NK-92 treated with Interleukin-12 subunit alpha and Interleukin-12 subunit beta, amount 100 ng/mL, for 24 hours (cell line): ENCODE measurements around the gene DGAT2.

Experiments used
- DNase-seq: peaks from one replicate; lab custom pipeline; 2025; lab: John Stamatoyannopoulos, UW

DGAT2 gene

DNA sequence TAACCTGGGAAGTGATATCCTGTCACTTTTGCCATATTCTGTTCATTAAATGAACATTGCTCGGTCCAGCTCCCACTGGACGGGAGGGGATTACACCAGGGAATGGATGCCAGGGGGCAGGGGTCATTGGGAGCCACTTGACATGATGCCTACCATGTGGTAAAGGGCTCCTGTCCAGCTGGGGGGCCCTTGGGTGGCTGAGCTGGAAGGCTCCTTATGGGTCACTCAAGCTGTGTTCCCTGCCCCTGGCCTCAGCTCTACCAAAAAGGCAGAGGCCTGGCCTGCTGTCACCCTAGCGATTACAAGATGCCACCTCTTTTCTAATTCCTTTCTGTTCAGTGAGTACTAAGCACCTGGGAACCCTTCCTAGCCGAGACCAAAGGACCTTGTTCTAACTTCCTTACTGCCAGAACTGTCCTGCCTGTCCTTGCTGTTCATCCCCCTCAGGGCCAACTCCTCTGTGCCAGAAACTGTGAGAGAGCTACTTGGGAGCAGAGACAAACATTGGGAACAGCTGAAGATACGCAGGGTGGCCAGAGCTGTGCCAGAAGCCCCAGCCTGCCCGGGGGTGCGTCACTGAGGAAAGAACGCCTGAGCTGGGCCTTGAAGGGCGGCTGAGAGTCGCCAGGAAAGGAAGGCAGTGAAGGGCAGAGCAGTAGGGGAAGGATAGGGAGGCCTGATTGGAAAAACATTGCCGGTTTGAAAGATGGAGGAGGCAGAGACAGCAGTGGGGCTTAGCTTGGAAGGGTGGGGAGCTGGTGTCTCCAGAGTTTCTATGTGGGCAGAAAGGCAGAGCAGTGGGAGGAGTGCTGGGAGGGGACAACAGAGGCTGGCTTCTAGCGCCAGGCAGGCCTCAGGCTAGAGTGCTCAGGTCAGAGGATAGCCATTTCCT is 33.7 kb downstream of the DGAT2 start:
- DNase-seq, result no peak

DNA sequence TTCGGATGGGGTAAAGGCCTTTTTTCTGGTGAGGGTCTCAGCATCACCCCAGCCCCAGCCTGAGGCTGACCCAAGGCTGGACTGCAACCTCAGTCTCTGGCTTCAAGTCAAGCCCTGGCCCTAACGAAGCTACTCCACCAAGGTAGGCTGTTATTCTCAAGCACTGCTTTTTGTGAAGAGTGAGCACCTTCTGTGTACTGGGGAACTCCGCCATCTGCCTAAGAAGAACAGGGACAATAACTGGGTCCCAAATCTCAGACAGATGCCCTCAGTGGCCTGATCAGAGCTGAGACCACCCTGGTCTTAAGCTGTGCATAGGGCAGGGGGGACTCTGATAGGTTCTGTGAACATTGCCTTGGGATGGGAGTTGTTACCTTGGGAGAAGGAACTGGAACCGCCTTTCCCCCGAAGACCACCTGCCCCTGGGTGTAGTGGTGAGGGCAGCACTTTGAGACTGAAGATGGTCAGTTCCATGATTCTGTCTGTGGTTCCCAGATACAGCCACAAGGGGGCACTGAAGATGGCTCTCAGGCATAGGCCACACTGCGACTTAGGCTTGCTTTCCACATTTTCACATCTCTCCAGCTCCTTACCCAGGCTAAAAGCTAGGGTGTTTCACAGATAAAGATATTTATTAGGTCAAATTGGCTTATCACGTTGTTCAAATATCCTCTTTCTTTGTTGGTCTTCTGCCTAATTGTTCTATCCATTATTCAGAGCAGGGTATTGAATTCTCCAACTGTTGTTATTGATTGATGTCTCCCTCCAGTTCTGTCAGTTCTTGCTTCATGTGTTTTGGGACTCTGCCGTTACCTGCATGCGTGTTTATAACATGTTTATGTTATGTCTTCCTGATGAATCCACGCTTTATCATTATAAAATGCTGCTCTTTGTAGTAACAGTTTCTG is 34.6 kb downstream of the DGAT2 start:
- peak; percentile 35 for DNase-seq

DNA sequence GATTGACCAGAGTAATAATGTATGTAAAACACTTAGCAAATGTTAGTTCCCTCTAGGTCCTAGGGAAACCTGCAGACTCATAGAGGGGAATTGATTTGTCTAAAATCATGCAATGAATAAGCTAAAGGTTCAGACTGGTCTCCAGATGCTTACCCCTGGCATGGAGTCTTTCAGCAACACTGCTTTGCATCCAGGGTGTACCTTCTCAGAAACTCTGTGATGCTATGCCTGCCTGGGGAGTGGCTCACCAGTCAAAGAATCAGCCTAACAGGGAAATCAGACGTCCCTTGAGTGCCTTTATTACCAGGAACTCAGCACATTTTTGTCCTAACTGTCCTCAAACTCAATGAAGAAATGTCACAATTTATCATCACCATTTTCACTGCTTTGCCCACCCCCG is 40.5 kb downstream of the DGAT2 start:
- no peak for DNase-seq

DNA sequence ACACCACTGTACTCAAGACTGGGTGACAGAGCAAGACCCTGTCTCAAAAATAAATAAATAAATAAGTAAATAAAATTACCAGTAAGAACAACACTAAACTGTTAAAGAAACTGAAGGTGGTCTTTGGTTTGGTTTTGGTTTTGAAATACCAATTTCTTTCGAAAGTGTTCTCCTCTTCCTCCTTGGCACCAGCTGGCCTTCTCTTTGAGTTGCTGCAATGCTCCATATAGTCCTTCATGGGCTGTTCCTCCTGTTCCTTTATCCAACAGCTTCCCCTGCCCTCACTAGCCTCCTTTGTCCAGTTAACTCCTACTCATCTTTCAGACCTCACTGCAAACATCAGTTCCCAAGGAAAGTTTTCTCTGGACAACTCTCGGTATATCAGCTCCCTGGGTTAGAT is 41.4 kb downstream of the DGAT2 start:
- no peak for DNase-seq

DNA sequence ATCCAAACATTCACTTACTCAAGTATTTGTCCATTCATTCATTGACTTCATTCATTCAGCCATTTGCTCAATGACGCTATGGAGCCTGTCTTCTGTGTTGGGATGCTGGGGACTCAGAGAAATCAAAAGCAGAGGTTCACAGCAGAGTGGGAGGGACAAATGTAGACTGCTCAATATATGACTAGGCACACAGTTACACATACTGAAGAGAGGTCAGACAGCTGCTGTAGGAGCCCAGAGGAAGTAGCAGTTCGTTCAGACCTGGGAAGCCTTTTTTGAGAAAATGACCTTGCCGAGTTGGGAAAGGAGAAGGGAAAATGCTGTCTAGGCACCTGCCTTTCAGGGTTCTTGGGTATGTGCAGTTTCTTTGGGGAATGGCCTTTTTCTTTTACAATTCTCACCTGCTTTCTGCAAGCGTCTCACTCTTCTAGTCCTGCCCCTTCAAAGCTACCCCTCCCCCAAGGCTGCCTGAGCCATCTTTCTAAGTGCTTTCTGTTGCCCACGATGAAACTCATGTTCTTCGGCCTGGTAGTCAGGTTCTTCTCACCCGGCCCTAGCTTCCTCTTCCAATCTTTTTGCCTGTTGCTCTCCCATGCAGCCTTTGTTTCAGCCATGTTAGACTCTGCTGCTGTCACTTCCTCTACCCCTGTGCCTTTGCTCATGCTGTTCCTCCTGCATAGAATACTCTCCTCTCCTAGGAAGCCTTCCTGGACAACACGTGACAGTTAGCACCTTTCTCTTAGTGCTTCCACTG is 42.2 kb downstream of the DGAT2 start:
- DNase-seq, result no peak

DNA sequence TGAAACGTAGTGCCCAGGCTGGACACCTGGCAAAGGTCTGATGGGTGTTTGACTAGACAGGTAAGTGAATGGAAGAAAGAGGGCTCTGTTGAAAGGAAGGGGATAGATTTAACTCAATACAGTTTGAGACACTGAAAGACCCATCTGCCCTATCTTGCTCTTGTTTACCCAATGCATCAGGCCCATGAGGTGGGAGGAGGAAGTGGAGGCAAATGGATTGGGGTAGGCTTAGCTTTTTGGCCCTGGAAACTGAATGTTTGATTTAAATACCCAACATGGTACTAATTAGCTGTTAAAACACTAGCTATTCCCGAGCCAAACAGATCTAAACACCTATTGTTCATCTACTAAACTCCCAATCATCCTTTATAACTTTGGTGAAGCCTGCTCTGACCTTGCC is 42.9 kb downstream of the DGAT2 start:
- DNase-seq, result no peak

DNA sequence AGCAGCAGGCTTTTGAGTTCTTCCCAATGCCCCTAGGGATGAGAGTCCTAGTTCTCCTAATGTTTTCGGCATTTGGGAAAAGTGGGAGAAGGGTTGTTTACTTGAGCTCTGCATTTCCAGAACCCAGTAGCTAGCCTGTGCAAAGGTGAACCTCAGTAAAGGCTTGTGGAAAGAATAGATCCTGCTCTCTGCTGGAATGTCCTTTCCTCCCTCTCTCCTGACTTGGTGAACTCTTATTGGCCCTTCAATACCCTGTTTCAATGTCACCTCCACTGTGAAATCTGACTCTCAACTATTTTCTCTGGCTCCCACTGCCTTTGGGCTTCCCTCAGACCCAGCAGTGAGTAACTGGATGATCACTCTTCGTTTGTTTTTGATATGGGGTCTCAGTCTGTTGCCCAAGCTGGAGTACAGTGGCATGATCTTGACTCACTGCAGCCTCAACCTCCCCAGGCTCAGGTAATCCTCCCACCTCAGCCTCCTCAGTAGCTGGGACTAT is 44.0 kb downstream of the DGAT2 start:
- no peak for DNase-seq

DNA sequence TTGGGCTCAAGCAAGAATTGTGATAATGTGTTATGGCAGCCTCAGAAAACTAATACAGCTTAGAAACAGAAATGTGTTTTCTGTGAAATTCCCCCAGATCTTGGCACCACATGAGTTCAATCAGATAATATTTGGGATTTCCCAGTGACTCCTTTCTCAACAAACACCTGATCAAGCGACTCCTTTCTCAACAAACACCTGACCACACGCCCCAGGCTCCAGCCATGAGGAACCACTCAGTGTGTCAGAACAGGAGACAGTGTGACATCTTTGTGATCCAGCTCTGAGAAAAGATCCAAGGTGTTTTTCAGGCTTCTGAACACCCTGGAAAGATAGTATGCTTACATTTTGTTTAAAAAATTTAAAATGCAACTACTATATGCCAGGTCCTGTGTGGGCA is 44.5 kb downstream of the DGAT2 start:
- DNase-seq, result no peak

DNA sequence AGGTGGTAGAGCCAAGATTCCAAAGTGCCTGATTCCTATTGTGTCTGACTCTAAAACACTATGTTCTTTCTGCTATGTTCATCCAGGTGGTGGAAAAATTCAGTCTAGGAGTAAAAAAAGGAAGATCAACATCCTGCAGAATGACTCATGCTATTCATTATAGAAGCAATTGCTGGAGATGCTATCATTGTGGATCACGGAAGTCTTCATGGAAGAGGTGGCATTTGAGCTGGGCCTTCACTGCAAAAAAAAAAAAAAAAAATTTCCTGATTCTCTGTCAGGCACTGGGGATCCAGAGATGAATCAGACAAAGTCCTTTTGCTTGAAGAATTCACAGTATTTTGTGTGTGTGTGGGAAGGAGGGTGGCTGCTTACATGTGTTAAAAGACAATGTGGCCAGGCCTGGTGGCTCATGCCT is 45.1 kb downstream of the DGAT2 start:
- no peak for DNase-seq

DNA sequence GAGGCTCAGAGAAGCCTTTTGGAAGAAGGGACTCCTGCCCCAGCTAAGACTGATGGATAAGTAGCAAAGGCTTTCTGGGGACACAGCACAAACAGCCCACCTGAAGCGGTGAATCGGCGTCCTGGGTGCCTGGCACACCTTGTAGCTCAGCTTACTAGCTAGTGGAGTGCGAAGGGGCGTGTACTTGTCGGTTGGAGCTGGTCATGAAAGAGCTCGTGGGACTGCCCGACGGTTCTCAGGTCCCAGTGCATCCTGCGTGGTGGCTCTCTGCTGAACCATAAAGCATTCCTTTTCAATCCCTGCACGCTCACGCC is 45.7 kb downstream of the DGAT2 start:
- no peak for DNase-seq

DNA sequence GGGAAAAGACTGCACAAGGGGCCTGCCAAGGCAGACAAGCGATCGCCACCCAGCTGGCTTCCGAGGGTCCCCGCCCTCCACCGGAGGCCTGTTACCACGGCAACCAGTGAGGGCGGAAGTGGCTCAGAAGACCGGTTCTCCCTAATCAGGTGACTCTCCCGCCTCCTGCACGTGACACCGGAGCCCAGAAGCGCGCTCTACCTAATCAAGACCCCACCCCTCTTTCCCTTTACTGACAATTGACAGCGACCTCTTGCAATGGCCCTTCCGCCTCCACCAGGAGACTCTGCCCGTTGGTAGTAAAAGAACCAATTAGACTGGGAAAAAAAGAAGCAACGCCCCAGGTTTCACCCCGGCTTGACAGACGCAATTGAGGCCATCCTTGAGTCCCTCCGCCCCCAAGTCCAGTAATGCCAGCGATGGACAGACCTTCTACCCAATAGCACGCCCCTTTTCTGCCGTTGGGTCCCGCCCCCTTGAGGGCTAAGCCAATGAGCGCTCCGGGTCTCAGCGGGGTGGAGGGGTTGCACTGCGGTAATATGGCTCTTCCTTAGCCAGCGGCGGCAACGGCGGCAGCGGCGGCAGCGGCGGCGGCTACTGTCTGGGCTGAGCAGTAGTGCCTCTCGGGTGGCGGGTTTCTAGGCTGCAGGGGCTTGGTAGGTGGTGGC is 46.2 kb downstream of the DGAT2 start, which contains the start of gene UVRAG:
UVRAG (plus strand) TSS at position 534 of the 668 bp plus-strand sequence. CDS start 198 bp downstream, outside the sequence.
- peak; percentile 99 for DNase-seq

DNA sequence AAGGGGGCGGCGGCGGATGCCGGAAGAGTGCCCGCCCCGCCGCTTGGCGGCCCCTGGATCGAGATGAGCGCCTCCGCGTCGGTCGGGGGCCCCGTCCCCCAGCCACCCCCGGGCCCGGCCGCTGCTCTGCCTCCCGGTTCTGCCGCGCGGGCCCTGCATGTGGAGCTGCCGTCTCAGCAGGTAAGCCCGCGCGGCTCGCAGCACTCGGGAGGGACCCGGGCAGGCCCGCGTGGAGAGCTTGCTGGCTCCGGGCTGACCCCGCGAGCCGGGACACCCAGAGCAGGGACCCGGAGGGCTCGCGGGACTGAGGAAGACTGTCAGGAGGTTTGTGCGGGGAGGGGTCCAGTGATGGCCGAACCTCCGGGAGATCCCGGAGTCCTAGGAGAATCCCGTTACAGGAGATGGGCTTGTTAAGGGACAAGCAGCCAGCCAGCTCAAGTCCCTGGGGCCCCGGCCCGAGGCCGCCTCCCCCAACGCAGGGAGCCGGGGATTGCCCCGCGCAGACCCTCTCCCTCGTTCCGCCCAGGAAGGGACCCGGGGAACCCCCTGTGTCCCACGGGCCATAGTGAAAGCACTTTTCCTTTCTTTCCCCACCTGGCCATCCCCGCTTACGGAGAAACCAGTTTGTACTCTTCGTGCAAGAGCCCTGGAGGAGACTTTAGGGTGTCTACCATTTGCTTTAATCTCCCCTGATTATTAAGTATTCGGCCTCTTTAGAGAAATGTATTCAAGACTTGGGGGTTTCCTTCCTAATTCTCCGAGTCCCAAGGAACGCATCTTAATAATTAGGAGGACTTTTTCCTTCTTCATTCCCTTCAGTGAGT is 47.0 kb downstream of the DGAT2 start:
- DNase-seq, result no peak

DNA sequence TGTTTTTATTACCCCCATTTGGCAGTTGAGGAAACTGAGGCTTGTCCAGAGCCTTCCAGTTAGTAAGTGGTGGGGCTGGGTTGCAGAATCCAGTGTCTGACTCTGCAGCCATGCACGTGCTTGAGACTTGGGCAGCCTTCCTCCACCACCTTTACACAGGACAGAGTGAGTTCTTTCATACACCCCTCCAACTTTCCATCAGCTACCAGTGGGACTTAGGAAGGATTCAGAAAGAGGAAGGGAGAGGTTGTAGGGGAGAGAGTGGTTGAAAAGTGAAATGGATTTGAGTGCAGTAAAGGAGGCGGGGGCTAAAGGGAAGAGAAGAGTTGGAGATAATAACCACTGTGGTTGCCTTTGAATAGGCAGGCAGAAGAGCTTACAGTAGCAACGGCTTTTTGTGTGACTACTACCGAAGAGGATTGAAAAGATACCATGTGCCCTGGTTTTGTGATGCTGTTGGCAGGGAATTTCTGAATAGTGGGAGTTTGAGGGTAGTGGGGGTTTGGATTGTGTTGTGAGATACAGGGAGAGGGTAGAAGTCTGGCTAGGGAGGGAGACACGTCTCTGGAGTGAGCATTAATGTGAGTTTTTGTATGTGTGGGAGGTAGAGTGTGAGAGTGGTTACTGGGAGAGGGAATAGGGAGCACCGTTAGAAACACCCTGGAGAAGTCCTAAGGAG is 48.1 kb downstream of the DGAT2 start:
- DNase-seq, result no peak

DNA sequence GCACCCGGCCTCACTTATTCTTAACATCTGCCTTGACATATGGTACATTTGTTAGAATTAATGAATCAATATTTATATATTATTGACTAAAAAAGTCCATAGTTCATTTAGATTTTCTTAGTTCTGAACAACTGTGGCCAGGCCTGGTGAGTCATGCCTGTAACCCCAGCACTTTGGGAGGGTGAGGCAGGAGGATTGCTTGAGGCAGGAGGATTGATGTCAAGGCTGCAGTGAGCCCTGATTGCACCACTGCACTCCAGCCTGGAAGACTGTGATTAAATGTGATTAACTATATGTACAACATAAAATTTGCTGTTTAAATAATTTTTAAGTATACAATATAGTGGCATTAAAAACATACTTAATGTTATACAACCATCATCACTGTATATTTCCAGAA is 52.1 kb downstream of the DGAT2 start:
- DNase-seq, result no peak

DNA sequence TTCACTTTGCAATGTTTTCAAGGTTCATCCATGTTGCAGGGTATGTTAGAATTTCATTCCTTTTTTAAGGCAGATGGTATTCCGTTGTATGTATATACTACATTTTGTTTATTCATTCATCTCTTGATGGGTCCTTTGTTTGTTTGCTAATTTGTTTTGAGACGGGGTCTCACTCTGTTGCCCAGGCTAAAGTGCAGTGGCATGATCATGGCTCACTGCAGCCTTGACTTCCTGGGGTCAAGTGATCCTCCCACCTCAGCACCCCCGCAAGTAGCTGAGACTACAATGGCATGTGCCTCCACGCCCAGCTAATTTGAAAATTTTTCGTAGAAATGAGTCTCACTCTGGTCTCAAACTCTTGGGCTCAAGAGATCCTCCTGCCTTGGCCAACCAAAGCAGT is 52.6 kb downstream of the DGAT2 start:
- no peak for DNase-seq

DNA sequence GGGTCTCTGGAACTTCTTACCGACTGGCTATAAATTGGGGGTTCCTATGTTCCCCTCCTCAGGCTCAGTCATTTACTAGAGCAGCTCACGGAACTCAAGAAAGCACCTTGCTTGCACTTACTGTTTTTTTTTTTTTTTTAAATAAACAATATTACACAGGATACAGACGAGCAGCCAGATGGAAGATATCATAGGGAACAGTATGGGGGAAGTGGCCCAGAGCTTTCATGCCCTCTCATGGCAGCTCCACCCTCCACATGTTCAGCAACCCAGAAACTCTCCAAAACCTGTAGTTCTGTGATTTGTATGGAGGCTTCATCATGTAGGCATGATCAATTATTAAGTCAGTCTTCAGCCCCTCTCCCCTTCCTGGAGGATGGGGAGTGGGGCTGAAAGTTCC is 54.0 kb downstream of the DGAT2 start:
- no peak for DNase-seq

DNA sequence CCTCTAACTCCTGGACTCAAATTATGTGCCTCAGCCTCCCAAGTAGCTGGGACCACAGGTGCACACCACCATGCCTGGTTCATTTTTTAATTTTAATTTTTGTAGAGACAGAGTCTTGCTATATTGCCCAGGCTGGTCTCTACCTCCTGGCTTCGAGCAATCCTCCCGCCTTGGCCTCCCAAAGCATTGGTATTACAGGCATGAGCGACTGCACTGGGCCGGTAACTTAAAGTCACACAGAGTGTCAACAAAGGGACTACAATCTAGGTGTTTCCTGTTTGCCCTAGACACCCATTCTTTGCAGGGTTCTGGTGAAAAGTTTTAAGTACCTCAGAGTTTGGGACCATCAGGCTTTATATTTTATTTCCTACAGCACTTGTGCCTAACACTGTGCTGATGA is 54.8 kb downstream of the DGAT2 start:
- no peak for DNase-seq

DNA sequence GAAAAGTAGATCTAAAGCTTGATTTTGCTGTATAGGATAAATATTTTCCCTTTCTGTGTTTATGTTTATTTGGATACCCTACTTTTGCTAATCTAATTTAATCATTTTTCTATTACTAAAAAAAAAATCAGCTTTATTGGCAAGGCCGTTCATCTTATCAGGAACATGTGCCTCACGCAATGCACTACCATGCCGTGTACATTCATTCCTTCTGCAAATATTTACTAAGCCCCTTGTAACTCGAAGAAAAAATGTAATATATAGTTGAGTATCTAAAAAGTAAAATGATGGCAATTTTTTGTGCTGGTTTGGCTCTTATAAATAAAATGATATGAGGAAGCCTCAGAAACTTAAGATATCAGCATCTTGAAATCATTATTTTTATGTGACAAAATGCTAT is 55.4 kb downstream of the DGAT2 start:
- DNase-seq, result no peak

DNA sequence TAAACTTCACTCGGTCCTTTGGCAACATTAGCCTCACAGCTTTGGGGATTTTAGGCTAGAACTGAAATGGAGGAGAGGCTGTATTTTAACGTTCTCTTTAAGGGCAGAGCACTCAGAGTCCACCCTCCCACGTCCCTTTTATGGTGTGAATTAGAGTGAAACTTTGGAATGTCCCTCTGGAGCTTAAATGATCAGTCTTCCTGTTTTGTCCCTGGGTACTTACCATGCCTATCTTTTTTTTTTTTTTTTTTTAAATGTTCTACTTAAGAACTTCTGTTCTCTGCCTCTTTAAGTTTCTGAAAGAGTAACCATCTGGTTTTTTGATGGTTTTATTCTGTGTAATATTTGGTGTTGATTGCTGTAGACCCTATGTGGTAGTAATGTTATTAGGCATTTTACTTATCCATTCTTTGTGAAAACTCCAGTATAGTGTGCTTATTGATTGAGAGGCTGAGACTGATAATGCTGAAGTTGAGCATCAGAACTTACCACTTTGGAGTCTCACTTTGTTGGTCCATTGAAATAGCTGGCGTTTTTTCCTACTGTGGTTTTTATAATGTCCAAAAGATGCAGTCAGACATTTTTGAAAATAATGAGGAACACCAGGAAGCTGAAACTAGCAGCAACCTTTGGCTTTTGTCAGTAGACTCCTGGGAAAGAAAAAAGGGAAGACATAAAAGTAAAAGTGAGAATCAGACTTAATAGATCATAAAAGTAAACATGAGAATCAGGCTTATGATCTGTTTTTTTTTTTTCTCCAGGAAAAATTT is 58.1 kb downstream of the DGAT2 start:
- DNase-seq, result no peak
